ENCODE data around the gene EPM2AIP1. TPM values are rescaled to one million over a fixed set of nuclear protein-coding genes. Genes with fewer than 3 reads are reported as not detected.
A peak's percentile ranks its signal among the peaks of the same experiment; 100 is the strongest.

The EPM2AIP1 gene
- total RNA-seq, 1 donor from 2014 or later, result 29.2 TPM

GRCh38 chr3:37017683-37018082, 24.8 kb upstream of the EPM2AIP1 start:
- Mint-ChIP-seq H3K27ac (no peak overlapping the region), H3K4me1 (ENCODE audit: unreplicated experiment) (no peaks in the 10 kb centered on the region), H3K4me3 (no peak overlapping the region), H3K36me3 (peaks cover 57% of the 10 kb centered on the region), H3K27me3 (no peaks in the 10 kb centered on the region), H3K9me3 (no peaks in the 10 kb centered on the region)
- no peak for TF ChIP-seq CTCF (conservative IDR thresholded peaks at IDR 0.05)
- no peak for DNase-seq (ENCODE audit: extremely low spot score, unreplicated experiment)

GRCh38 chr3:37016903-37017302, 24.0 kb upstream of the EPM2AIP1 start:
- Mint-ChIP-seq H3K27ac (no peak overlapping the region), H3K4me1 (ENCODE audit: unreplicated experiment) (no peaks in the 10 kb centered on the region), H3K36me3 (peaks cover 53% of the 10 kb centered on the region), H3K27me3 (no peaks in the 10 kb centered on the region), H3K9me3 (no peaks in the 10 kb centered on the region), H3K4me3 (no peak overlapping the region)
- TF ChIP-seq CTCF (conservative IDR thresholded peaks at IDR 0.05), result no peak
- DNase-seq (ENCODE audit: extremely low spot score, unreplicated experiment), result no peak

GRCh38 chr3:37015642-37016041, 22.7 kb upstream of the EPM2AIP1 start:
- TF ChIP-seq CTCF (conservative IDR thresholded peaks at IDR 0.05), result no peak
- peaks cover 51% of the 10 kb centered on the region for H3K36me3 Mint-ChIP-seq
- no peak overlapping the region for H3K4me3 Mint-ChIP-seq
- H3K27ac Mint-ChIP-seq, result no peak overlapping the region
- H3K4me1 Mint-ChIP-seq (ENCODE audit: unreplicated experiment), result no peaks in the 10 kb centered on the region
- H3K9me3 Mint-ChIP-seq, result no peaks in the 10 kb centered on the region
- no peaks in the 10 kb centered on the region for H3K27me3 Mint-ChIP-seq
- no peak for DNase-seq (ENCODE audit: extremely low spot score, unreplicated experiment)

GRCh38 chr3:37014620-37015019, 21.7 kb upstream of the EPM2AIP1 start:
- Mint-ChIP-seq H3K27ac (no peak overlapping the region), H3K27me3 (no peaks in the 10 kb centered on the region), H3K4me3 (no peak overlapping the region), H3K9me3 (no peaks in the 10 kb centered on the region), H3K36me3 (peaks cover 43% of the 10 kb centered on the region), H3K4me1 (ENCODE audit: unreplicated experiment) (no peaks in the 10 kb centered on the region)
- TF ChIP-seq CTCF (conservative IDR thresholded peaks at IDR 0.05), result no peak
- DNase-seq (ENCODE audit: extremely low spot score, unreplicated experiment), result no peak

- DNase-seq (ENCODE audit: extremely low spot score, unreplicated experiment), result peak; percentile 98
- H3K4me3 Mint-ChIP-seq, result no peak within 1 kb of the TSS
- H3K4me1 Mint-ChIP-seq (ENCODE audit: unreplicated experiment), result peaks cover 10% of the 10 kb centered on the region
- TF ChIP-seq CTCF (conservative IDR thresholded peaks at IDR 0.05), result no peak
- H3K36me3 Mint-ChIP-seq, result peaks cover 32% of the 10 kb centered on the region
- H3K27me3 Mint-ChIP-seq, result no peaks in the 10 kb centered on the region
- no peaks in the 10 kb centered on the region for H3K9me3 Mint-ChIP-seq
- H3K27ac Mint-ChIP-seq, result no peak within 1 kb of the TSS
These were observed 674 bp upstream of the EPM2AIP1 start, which contains the start of gene MLH1 for GRCh38 chr3:36993326-36994283. MLH1 (plus strand) TSS chr3:36993518; CDS start chr3:36993548, 30 bp downstream.

All from type B pancreatic cell (in vitro differentiated cells).